Right cardiac atrium (tissue), 5 donors: ENCODE measurements around the gene CTSF. TPM values are rescaled to one million over a fixed set of nuclear protein-coding genes. Genes with fewer than 3 reads are reported as not detected.

Source experiments
- ATAC-seq, 2 donors: fragments of 200-7000 bp; cut with Tn5 transposase; one replicate each; pipeline versions ENCODE4 v1.8.0 to v1.9.1; 2020; ENCODE audit warnings: moderate library complexity in 2 of 2, mild to moderate bottlenecking in 1 of 2
- DNase-seq, 3 donors: peaks; one replicate each; pipeline ENCODE4 v3.0.0-alpha.2; 2020
- H3K27ac ChIP-seq: one replicate; pipeline ENCODE4 v1.5.1; 2013; ENCODE audit warnings: mild to moderate bottlenecking, low read length, control low read depth, moderate library complexity
- H3K27me3 ChIP-seq: one replicate; pipeline ENCODE4 v1.6.1; 2013; ENCODE audit not compliant: control insufficient read depth, insufficient read depth
- H3K4me1 ChIP-seq: one replicate; pipeline ENCODE4 v1.6.1; 2013; ENCODE audit warnings: low read length; ENCODE audit not compliant: control insufficient read depth, insufficient read depth
- H3K4me3 ChIP-seq: one replicate; pipeline ENCODE4 v1.5.1; 2013; ENCODE audit warnings: low read length, control low read depth
- H3K9me3 ChIP-seq: one replicate; pipeline ENCODE4 v1.6.1; 2013; ENCODE audit warnings: low read length; ENCODE audit not compliant: control insufficient read depth
- WGBS: extraction: QIAGEN DNeasy Blood & Tissue Kit; methylation state at CpG from one replicate; pipeline ENCODE4 v1.1.7; 2013; 5-methylcytosine and 5-hydroxymethylcytosine counted together
- intact Hi-C, 4 donors: fragments of 100-400 bp; cut with DNase I; formaldehyde crosslinking; loops; one replicate each; pipeline versions ENCODE4 v1.11.0 to v1.14.0; 2022 to 2023
- polyA plus RNA-seq: library from polyadenylated mRNA; stranded (reverse); fragments of 200-250 nt; gene quantifications from one replicate; pipeline ENCODE4 v1.2.3, GENCODE V29; 2013
- total RNA-seq, 4 donors: library from RNA; stranded (reverse); fragmentation: NEBNext Ultra II Directional; extraction: Animal tissue kit (Norgen Biotek cat#: 25700); gene quantifications; one replicate each; pipeline ENCODE4 v1.2.1, GENCODE V29; 2021
- donor health status: healthy with polysubstance abuse.
- donor health status: DM: no; HTN: yes; CAD: no.
- donor health status: DM: no; HTN: no; CAD: no.
- donor health status: DM: no; HTN: yes; CAD: no; lungs with severe emphysema.
- donor health status: DM: yes; HTN: yes; CAD: no.

CTSF gene
- total and polyA plus RNA-seq, 5 donors: 56.0 to 136 (median 87.0) TPM

- ATAC-seq (peak in 1 of 2 donors; percentile 16), DNase-seq (no peak)
- intact Hi-C loops: no loop called here
Observed at GRCh38 chr11:66530927-66531709, 37.3 kb downstream of the CTSF start.

GRCh38 chr11:66529655-66530054 lies 38.8 kb downstream of the CTSF start:
- H3K4me3 ChIP-seq: no peak overlapping the region
- H3K4me1 ChIP-seq: no peaks in the 10 kb centered on the region
- 88% methylated on average over 13 of the region's 13 CpGs for WGBS
- ATAC-seq (peak in 1 of 2 donors; percentile 35), DNase-seq (peak in 1 of 3 donors; percentile 52)
- no peak overlapping the region for H3K27ac ChIP-seq
- H3K9me3 ChIP-seq: no peaks in the 10 kb centered on the region
- intact Hi-C loops: no loop called here
- no peaks in the 10 kb centered on the region for H3K27me3 ChIP-seq

More at GRCh38 chr11:66530927-66531709, 37.3 kb downstream of the CTSF start:
- H3K27me3 ChIP-seq: no peaks in the 10 kb centered on the region
- no peak overlapping the region for H3K4me3 ChIP-seq
- H3K27ac ChIP-seq: no peak overlapping the region
- no peaks in the 10 kb centered on the region for H3K4me1 ChIP-seq
- 91% methylated on average over 10 of the region's 10 CpGs for WGBS
- no peaks in the 10 kb centered on the region for H3K9me3 ChIP-seq

- Histone ChIP-seq H3K9me3 (no peaks in the 10 kb centered on the region), H3K27ac (no peak overlapping the region), H3K4me3 (no peak overlapping the region), H3K4me1 (no peaks in the 10 kb centered on the region), H3K27me3 (no peaks in the 10 kb centered on the region)
- DNase-seq (no peak), ATAC-seq (no peak)
- 77% methylated on average over 10 of the region's 10 CpGs for WGBS
- intact Hi-C loops: no loop called here
Observed at GRCh38 chr11:66529069-66529468, 39.3 kb downstream of the CTSF start.

- H3K4me1 ChIP-seq: no peaks in the 10 kb centered on the region
- ATAC-seq (peak in 1 of 2 donors; percentile 65), DNase-seq (no peak)
- H3K9me3 ChIP-seq: no peaks in the 10 kb centered on the region
- no peak overlapping the region for H3K4me3 ChIP-seq
- intact Hi-C loops: no loop called here
- H3K27me3 ChIP-seq: no peaks in the 10 kb centered on the region
- WGBS: 65% methylated on average over 10 of the region's 10 CpGs
- H3K27ac ChIP-seq: peak overlapping the region; percentile 53
Observed at GRCh38 chr11:66524304-66525040, 43.9 kb downstream of the CTSF start.

GRCh38 chr11:66523611-66524010 lies 44.8 kb downstream of the CTSF start:
- ATAC-seq: peak; percentile 80 to 84

More at GRCh38 chr11:66523611-66524010, 44.8 kb downstream of the CTSF start:
- DNase-seq: peak; percentile 53 to 82 (median 81)
- H3K27ac ChIP-seq: peak overlapping the region; percentile 75
- WGBS: 51% methylated on average over 11 of the region's 11 CpGs
- no peaks in the 10 kb centered on the region for H3K4me1 ChIP-seq
- intact Hi-C loops: no loop called here
- H3K9me3 ChIP-seq: no peaks in the 10 kb centered on the region
- no peaks in the 10 kb centered on the region for H3K27me3 ChIP-seq
- H3K4me3 ChIP-seq: no peak overlapping the region

Other genes with a start within 250 kb of the CTSF start
- gene RIN1, start 232.2 kb downstream of the CTSF start, total RNA-seq: 1 to 10 TPM; 2.0 to 3.8 (median 2.2) TPM
- gene RIN1, start 232.2 kb downstream of the CTSF start, polyA plus RNA-seq: 1.6 TPM
- gene BRMS1, start 223.5 kb downstream of the CTSF start, total RNA-seq: 10 to 100 TPM; 12.7 to 19.8 (median 15.0) TPM
- 26.0 TPM for gene BRMS1, start 223.5 kb downstream of the CTSF start, polyA plus RNA-seq
- gene B4GAT1, start 221.0 kb downstream of the CTSF start, total RNA-seq: 10 to 100 TPM; 43.9 to 67.1 (median 57.0) TPM
- 60.2 TPM for gene B4GAT1, start 221.0 kb downstream of the CTSF start, polyA plus RNA-seq
- gene SLC29A2, start 196.8 kb downstream of the CTSF start, total RNA-seq: 10 to 100 TPM; 18.7 to 33.2 (median 30.0) TPM
- 24.3 TPM for gene SLC29A2, start 196.8 kb downstream of the CTSF start, polyA plus RNA-seq
- gene NPAS4, start 147.6 kb downstream of the CTSF start, total RNA-seq: under 1 TPM; 0.09 to 0.84 (median 0.14) TPM
- gene NPAS4, start 147.6 kb downstream of the CTSF start, polyA plus RNA-seq: 0.84 TPM
- gene MRPL11, start 129.8 kb downstream of the CTSF start, total RNA-seq: 10 to 100 TPM; 47.5 to 53.0 (median 50.1) TPM
- 62.6 TPM for gene MRPL11, start 129.8 kb downstream of the CTSF start, polyA plus RNA-seq
- gene PELI3, start 101.7 kb downstream of the CTSF start, total RNA-seq: 10 to 100 TPM in 3 of 4 donors, 1 to 10 TPM in 1; 9.9 to 14.2 (median 12.8) TPM
- gene PELI3, start 101.7 kb downstream of the CTSF start, polyA plus RNA-seq: 12.8 TPM
- gene DPP3, start 88.2 kb downstream of the CTSF start, total RNA-seq: 10 to 100 TPM in 3 of 4 donors, 1 to 10 TPM in 1; 9.5 to 16.2 (median 14.7) TPM
- gene DPP3, start 88.2 kb downstream of the CTSF start, polyA plus RNA-seq: 10.5 TPM
- 10 to 100 TPM; 19.3 to 25.2 (median 21.4) TPM for gene BBS1, start 58.0 kb downstream of the CTSF start, total RNA-seq
- 12.4 TPM for gene BBS1, start 58.0 kb downstream of the CTSF start, polyA plus RNA-seq
- 1 to 10 TPM; 6.6 to 7.8 (median 7.5) TPM for gene ZDHHC24, start 22.6 kb downstream of the CTSF start, total RNA-seq
- gene ZDHHC24, start 22.6 kb downstream of the CTSF start, polyA plus RNA-seq: 6.3 TPM
- under 1 TPM in 1 of 4 donors, not detected in 3; 0.09 TPM for gene ACTN3, start 21.7 kb downstream of the CTSF start, total RNA-seq
- gene ACTN3, start 21.7 kb downstream of the CTSF start, polyA plus RNA-seq: 0.05 TPM
- under 1 TPM; 0.53 to 0.99 (median 0.68) TPM for gene CCDC87, start 24.5 kb upstream of the CTSF start, total RNA-seq
- gene CCDC87, start 24.5 kb upstream of the CTSF start, polyA plus RNA-seq: 0.43 TPM
- 10 to 100 TPM; 30.3 to 40.2 (median 34.2) TPM for gene CCS, start 24.6 kb upstream of the CTSF start, total RNA-seq
- 45.8 TPM for gene CCS, start 24.6 kb upstream of the CTSF start, polyA plus RNA-seq
- gene RBM14, start 48.0 kb upstream of the CTSF start, total RNA-seq: 10 to 100 TPM; 30.8 to 45.6 (median 33.6) TPM
- gene RBM14, start 48.0 kb upstream of the CTSF start, polyA plus RNA-seq: 28.1 TPM
- gene RBM4, start 70.1 kb upstream of the CTSF start, total RNA-seq: 10 to 100 TPM; 66.9 to 77.9 (median 68.3) TPM
- 63.3 TPM for gene RBM4, start 70.1 kb upstream of the CTSF start, polyA plus RNA-seq
- gene RBM4B, start 109.3 kb upstream of the CTSF start, total RNA-seq: 10 to 100 TPM in 3 of 4 donors, 1 to 10 TPM in 1; 9.0 to 15.7 (median 12.2) TPM
- 11.5 TPM for gene RBM4B, start 109.3 kb upstream of the CTSF start, polyA plus RNA-seq
- 1 to 10 TPM; 2.3 to 7.0 (median 3.1) TPM for gene SPTBN2, start 160.6 kb upstream of the CTSF start, total RNA-seq
- gene SPTBN2, start 160.6 kb upstream of the CTSF start, polyA plus RNA-seq: 0.38 TPM